GM12878 (cell line): ENCODE measurements around the gene ZNF48. TPM values are rescaled to one million over a fixed set of nuclear protein-coding genes. Genes with fewer than 3 reads are reported as not detected.

ENCODE experiments used
- ATAC-seq: fragments of 200-7000 bp; cut with Tn5 transposase; 3 replicates; pipeline ENCODE4 v1.9.1; 2020; ENCODE audit warnings: mild to moderate bottlenecking, moderate library complexity
- BruUV-seq: library from RNA; stranded (reverse); fragments of 400-500 nt; replicated peaks from 2 replicates; lab custom pipeline; 2021; lab: Mats Ljungman, UMichigan
- CTCF ChIA-PET: fragments of 300-600 bp; sonication (Branson Sonifier 250); formaldehyde crosslinking; extraction: SDS; loops from one replicate; lab custom pipeline; 2021; ENCODE audit warnings: inconsistent platforms; lab: Yijun Ruan, JAX
- POLR2A ChIA-PET: fragments of 350-600 bp; formaldehyde crosslinking; extraction: SDS; loops from one replicate; lab custom pipeline; 2021; ENCODE audit warnings: inconsistent platforms; lab: Charles Lee
- RAD21 ChIA-PET: fragments of 300-600 bp; sonication (Branson Sonifier 250); formaldehyde crosslinking; loops from one replicate; lab custom pipeline; 2023; ENCODE audit warnings: antibody characterized with exemption; ENCODE audit not compliant: unreplicated experiment; lab: Charles Lee
- SMC1A ChIA-PET: fragments of 300-600 bp; sonication (Branson Sonifier 250); formaldehyde crosslinking; loops from one replicate; lab custom pipeline; 2023; ENCODE audit not compliant: unreplicated experiment, uncharacterized antibody; lab: Charles Lee
- DNase-seq: peaks from one replicate; pipeline ENCODE4 v3.0.0-alpha.2; 2011; ENCODE audit warnings: low read depth, low spot score
- FAIRE-seq: peaks from 3 replicates; lab custom pipeline; 2011; peaks lifted over from hg19 to GRCh38; lab: Jason Lieb, UNC
- H2AFZ ChIP-seq: 2 replicates; pipeline ENCODE4 v1.6.0; 2011; ENCODE audit warnings: low read depth, low read length, control low read depth; ENCODE audit not compliant: control insufficient read depth
- H3K27ac ChIP-seq: 2 replicates; pipeline ENCODE4 v1.5.1; 2011; ENCODE audit warnings: control low read depth; ENCODE audit not compliant: control insufficient read depth, insufficient read depth
- H3K27me3 ChIP-seq, 2 experiments: replicated peaks in 1 of 2; 2 replicates each; pipeline versions ENCODE4 v1.6.0 to v1.6.1; 2011; ENCODE audit warnings: low read length in 1 of 2; ENCODE audit not compliant: control insufficient read depth in 2 of 2, insufficient read depth in 2 of 2
- H3K36me3 ChIP-seq, 2 experiments: 2 replicates each; pipeline ENCODE4 v1.5.1; 2011; ENCODE audit warnings: low read length in 1 of 2; ENCODE audit not compliant: control insufficient read depth in 2 of 2, insufficient read depth in 2 of 2
- H3K4me1 ChIP-seq: 2 replicates; pipeline ENCODE4 v1.6.1; 2011; ENCODE audit warnings: mild to moderate bottlenecking, low read length, moderate library complexity, mixed read lengths; ENCODE audit not compliant: control insufficient read depth, insufficient read depth
- H3K4me2 ChIP-seq: 2 replicates; pipeline ENCODE4 v1.6.0; 2011; ENCODE audit warnings: control low read depth; ENCODE audit not compliant: control insufficient read depth, insufficient read depth
- H3K4me3 ChIP-seq: fragments of 200-600 bp; sonication (generic); 2 replicates; pipeline ENCODE4 v1.5.1; 2016
- H3K79me2 ChIP-seq: 2 replicates; pipeline ENCODE4 v1.6.0; 2011; ENCODE audit warnings: low read length; ENCODE audit not compliant: control insufficient read depth, insufficient read depth
- H3K9ac ChIP-seq: 2 replicates; pipeline ENCODE4 v1.8.0; 2011; ENCODE audit warnings: low read length, control low read depth, mixed read lengths; ENCODE audit not compliant: control insufficient read depth, insufficient read depth
- H3K9me3 ChIP-seq: replicated peaks from 3 replicates; pipeline ENCODE4 v1.5.1; 2011; ENCODE audit warnings: mild to moderate bottlenecking, low read length; ENCODE audit not compliant: control insufficient read depth, insufficient read depth
- H4K20me1 ChIP-seq: 2 replicates; pipeline ENCODE4 v1.6.0; 2011; ENCODE audit not compliant: control insufficient read depth, insufficient read depth
- ESRRA ChIP-seq: IDR thresholded peaks from 2 replicates; pipeline ENCODE4 v1.6.1; 2012; ENCODE audit warnings: mild to moderate bottlenecking, low read length, improper control_type of control experiment
- RAD21 ChIP-seq: IDR thresholded peaks from 2 replicates; pipeline ENCODE4 v1.6.1; 2011; ENCODE audit warnings: mild to moderate bottlenecking, low read depth, low read length, moderate library complexity; ENCODE audit not compliant: insufficient read depth
- WGBS: methylation state at CpG from one replicate; pipeline ENCODE4 v1.1.6; 2016; ENCODE audit warnings: low lambda C conversion rate; ENCODE audit not compliant: insufficient replicate concordance, insufficient coverage; ENCODE audit errors: missing lambda C conversion rate; 5-methylcytosine and 5-hydroxymethylcytosine counted together
- in situ Hi-C: fragments of 300-500 bp; cut with MboI; formaldehyde crosslinking; loops from 9 replicates; pipeline ENCODE4 v1.14.3; 2018; ENCODE audit warnings: mixed read lengths
- intact Hi-C: fragments of 100-400 bp; cut with micrococcal nuclease; formaldehyde crosslinking; loops from one replicate; pipeline ENCODE4 v1.14.2; 2022; ENCODE audit not compliant: unreplicated experiment
- polyA plus RNA-seq, 11 experiments: library from polyadenylated mRNA; depleted of rRNA in 4 of 11; unstranded in 6 of 11; stranded (reverse) in 5 of 11; fragments of >200 nt; fragmentation: Nextera tagmentation in 4 of 11; fragmentation: Illumina TruSeq in 1 of 11; extraction: Ambion mirVana in 4 of 11; extraction: Trizol in 1 of 11; gene quantifications; 1 replicate in 1 of 11; 2 replicates in 10 of 11; pipeline versions ENCODE4 v1.2.1 to v1.2.3, GENCODE V29; 2011 to 2016; ENCODE audit warnings: inconsistent platforms in 2 of 11, missing spikeins in 2 of 11, low read depth in 1 of 11
- total RNA-seq, 4 experiments: library from RNA; depleted of rRNA in 3 of 4; stranded (reverse); fragments of >200 nt in 3 of 4; fragmentation: Illumina TruSeq in 1 of 4; extraction: Trizol in 1 of 4; gene quantifications; 2 replicates each; pipeline versions ENCODE4 v1.2.1 to v1.2.3, GENCODE V29; 2013 to 2021
- TF ChIP-seq, protein P1 (sequence below): fragments of 450-650 bp; IDR thresholded peaks from 2 replicates; pipeline ENCODE4 v1.6.1; 2016; ENCODE audit warnings: mild to moderate bottlenecking

The ZNF48 gene
- total and polyA plus RNA-seq, 10 of the 15 experiments (the other 5 are each of a cell fraction or from before 2014, with no cell fraction given), result 0.14 to 12.0 (median 4.2) TPM

DNA sequence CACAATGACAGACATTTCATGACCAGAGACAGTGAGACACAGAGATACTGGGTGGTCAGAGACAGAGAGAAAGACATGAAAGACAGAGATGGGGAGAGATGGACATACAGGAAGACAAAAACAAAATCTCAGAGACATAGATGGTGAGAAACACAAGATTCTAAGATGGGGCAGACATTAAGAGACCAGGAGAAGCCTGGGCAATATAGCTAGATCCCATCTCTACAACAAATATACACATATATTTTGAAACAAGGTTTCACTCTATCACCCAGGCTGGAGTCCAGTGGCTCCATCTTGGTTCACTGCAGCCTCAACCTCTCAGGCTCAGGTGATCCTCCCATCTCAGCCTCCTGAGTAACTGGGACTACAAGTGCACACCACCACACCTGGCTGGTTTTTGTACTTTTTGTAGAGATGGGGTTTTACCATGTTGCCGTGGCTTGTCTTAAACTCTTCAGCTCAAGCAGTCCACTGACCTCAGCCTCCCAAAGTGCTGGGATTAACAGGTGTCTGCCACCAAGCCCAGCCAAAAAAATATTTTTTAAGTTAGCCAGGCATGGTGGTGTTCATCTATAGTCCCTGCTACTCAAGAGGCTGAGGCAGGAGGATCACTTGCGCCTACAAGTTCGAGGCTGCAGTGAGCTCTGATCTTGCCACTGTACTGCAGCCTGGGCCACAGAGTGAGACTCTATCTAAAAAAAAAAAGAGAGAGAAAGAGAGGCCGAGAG lies 15.0 kb upstream of the ZNF48 start:
- BruUV-seq, result no TSS peak
- no peak overlapping the region for H3K27ac ChIP-seq
- CTCF ChIA-PET, result interaction anchor here (1.0 kb wide), 1 partner anchor 155 kb away, joined by 3 read pairs; no protein-coding TSS in a partner anchor

More for the DNA sequence above, 15.0 kb upstream of the ZNF48 start:
- WGBS, result 96% methylated on average over 4 of the region's 4 CpGs
- Histone ChIP-seq H2AFZ (no peak overlapping the region), H3K4me3 (no peak overlapping the region), H3K36me3 (peaks cover 0 to 4% of the 10 kb centered on the region in 2 experiments; a peak in 2 of 4 replicates), H3K9ac (no peak overlapping the region), H3K79me2 (peaks cover 27% of the 10 kb centered on the region), H3K4me2 (no peak overlapping the region), H3K4me1 (peaks cover 28% of the 10 kb centered on the region), H3K9me3 (no peaks in the 10 kb centered on the region), H4K20me1 (no peaks in the 10 kb centered on the region), H3K27me3 (no peaks in the 10 kb centered on the region)
- no peak for DNase-seq
- intact Hi-C loops (no loop called here), in situ Hi-C loops (no loop called here)
- ChIA-PET RAD21 (interaction anchor here (1.3 to 3.2 kb wide), 2 partner anchors 9 to 28 kb away, joined by 3 to 25 read pairs; partner anchors contain the start of genes TBC1D10B and ZNF771), POLR2A (interaction anchor here (0.5 to 4.3 kb wide), 4 partner anchors 9 to 893 kb away, joined by 4 to 37 read pairs (median 4); partner anchors contain the start of gene TBC1D10B), SMC1A (interaction anchor here (0.6 to 3.3 kb wide), 5 partner anchors 9 to 92 kb away, joined by 3 to 12 read pairs (median 3); partner anchors contain the start of gene ITGAL)
- FAIRE-seq, result no peak
- no peak for ATAC-seq
- TF ChIP-seq ESRRA, result no peak
- TF ChIP-seq RAD21, result no peak
- TF ChIP-seq, protein P1, sequence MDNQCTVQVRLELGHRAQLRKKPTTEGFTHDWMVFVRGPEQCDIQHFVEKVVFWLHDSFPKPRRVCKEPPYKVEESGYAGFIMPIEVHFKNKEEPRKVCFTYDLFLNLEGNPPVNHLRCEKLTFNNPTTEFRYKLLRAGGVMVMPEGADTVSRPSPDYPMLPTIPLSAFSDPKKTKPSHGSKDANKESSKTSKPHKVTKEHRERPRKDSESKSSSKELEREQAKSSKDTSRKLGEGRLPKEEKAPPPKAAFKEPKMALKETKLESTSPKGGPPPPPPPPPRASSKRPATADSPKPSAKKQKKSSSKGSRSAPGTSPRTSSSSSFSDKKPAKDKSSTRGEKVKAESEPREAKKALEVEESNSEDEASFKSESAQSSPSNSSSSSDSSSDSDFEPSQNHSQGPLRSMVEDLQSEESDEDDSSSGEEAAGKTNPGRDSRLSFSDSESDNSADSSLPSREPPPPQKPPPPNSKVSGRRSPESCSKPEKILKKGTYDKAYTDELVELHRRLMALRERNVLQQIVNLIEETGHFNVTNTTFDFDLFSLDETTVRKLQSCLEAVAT, result no peak
